DOHH2 (cell line): ENCODE data around the gene S100P.

Experiments used
- EZH2phosphoT487 ChIP-seq: fragments of 200-600 bp; sonication (generic); IDR thresholded peaks from 2 replicates; pipeline ENCODE4 v1.6.1; 2017; ENCODE audit warnings: borderline replicate concordance, mild to moderate bottlenecking, antibody characterized with exemption, low read length, moderate library complexity, mixed read lengths
- TF ChIP-seq, protein P1 (sequence below): fragments of 200-600 bp; sonication (generic); IDR thresholded peaks from one replicate; pipeline ENCODE4 v1.5.1; 2014; ENCODE audit warnings: antibody characterized with exemption, mild to moderate bottlenecking, low read depth, low read length; ENCODE audit not compliant: poor library complexity, severe bottlenecking

DNA sequence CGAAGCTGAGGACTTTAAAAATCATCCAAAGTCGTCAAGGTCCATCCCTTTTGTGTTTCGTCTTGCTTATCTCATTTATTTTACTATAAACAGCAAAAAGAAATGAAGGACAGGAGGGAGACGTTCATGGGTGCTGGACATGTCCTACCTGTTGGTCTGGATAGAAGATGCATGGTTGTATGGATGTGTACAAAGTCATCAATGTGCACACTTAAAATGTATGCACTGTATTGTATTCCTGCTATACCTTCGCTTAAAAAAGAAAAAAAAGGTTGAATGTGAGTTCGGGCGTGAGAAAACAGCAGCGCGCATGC lies 22.0 kb downstream of the S100P start:
- TF ChIP-seq, protein P1, sequence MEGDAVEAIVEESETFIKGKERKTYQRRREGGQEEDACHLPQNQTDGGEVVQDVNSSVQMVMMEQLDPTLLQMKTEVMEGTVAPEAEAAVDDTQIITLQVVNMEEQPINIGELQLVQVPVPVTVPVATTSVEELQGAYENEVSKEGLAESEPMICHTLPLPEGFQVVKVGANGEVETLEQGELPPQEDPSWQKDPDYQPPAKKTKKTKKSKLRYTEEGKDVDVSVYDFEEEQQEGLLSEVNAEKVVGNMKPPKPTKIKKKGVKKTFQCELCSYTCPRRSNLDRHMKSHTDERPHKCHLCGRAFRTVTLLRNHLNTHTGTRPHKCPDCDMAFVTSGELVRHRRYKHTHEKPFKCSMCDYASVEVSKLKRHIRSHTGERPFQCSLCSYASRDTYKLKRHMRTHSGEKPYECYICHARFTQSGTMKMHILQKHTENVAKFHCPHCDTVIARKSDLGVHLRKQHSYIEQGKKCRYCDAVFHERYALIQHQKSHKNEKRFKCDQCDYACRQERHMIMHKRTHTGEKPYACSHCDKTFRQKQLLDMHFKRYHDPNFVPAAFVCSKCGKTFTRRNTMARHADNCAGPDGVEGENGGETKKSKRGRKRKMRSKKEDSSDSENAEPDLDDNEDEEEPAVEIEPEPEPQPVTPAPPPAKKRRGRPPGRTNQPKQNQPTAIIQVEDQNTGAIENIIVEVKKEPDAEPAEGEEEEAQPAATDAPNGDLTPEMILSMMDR, result no peak
- no peak for TF ChIP-seq EZH2phosphoT487
